BJ (cell line): ENCODE measurements around the gene CLDN7. TPM values are rescaled to one million over a fixed set of nuclear protein-coding genes. Genes with fewer than 3 reads are reported as not detected.
A peak's percentile ranks its signal among the peaks of the same experiment; 100 is the strongest.

Experiments used
- CTCF ChIA-PET: fragments of 350-600 bp; formaldehyde crosslinking; extraction: SDS; loops from one replicate; lab custom pipeline; 2021; ENCODE audit warnings: antibody characterized with exemption, inconsistent platforms; lab: Yijun Ruan, JAX
- POLR2A ChIA-PET: fragments of 300-600 bp; sonication (Branson Sonifier 250); formaldehyde crosslinking; extraction: SDS; loops from one replicate; lab custom pipeline; 2021; ENCODE audit warnings: antibody characterized with exemption; lab: Charles Lee
- DNase-seq: peaks from one replicate; pipeline ENCODE4 v3.0.0-alpha.2; 2011; ENCODE audit warnings: low read depth
- H3K27me3 ChIP-seq: 2 replicates; pipeline ENCODE4 v1.6.0; 2011; ENCODE audit warnings: low read length; ENCODE audit not compliant: control insufficient read depth, insufficient read depth
- H3K36me3 ChIP-seq: 2 replicates; pipeline ENCODE4 v1.5.1; 2011; ENCODE audit warnings: low read length; ENCODE audit not compliant: control insufficient read depth, insufficient read depth
- H3K4me3 ChIP-seq: 2 replicates; pipeline ENCODE4 v1.5.1; 2011; ENCODE audit warnings: low read depth, mild to moderate bottlenecking, control low read depth, low read length
- polyA plus RNA-seq: library from polyadenylated mRNA; depleted of rRNA; stranded (reverse); fragments of >200 nt; gene quantifications from 2 replicates; pipeline ENCODE4 v1.2.3, GENCODE V29; 2011
- TF ChIP-seq, protein P1 (sequence below): IDR thresholded peaks from 2 replicates; pipeline ENCODE4 v1.5.1; 2011; ENCODE audit warnings: low read depth, mild to moderate bottlenecking, control low read depth, inconsistent platforms, low read length, moderate library complexity; ENCODE audit not compliant: insufficient read depth

CLDN7 gene
- polyA plus RNA-seq, 1 experiment: 2.1 TPM

DNA sequence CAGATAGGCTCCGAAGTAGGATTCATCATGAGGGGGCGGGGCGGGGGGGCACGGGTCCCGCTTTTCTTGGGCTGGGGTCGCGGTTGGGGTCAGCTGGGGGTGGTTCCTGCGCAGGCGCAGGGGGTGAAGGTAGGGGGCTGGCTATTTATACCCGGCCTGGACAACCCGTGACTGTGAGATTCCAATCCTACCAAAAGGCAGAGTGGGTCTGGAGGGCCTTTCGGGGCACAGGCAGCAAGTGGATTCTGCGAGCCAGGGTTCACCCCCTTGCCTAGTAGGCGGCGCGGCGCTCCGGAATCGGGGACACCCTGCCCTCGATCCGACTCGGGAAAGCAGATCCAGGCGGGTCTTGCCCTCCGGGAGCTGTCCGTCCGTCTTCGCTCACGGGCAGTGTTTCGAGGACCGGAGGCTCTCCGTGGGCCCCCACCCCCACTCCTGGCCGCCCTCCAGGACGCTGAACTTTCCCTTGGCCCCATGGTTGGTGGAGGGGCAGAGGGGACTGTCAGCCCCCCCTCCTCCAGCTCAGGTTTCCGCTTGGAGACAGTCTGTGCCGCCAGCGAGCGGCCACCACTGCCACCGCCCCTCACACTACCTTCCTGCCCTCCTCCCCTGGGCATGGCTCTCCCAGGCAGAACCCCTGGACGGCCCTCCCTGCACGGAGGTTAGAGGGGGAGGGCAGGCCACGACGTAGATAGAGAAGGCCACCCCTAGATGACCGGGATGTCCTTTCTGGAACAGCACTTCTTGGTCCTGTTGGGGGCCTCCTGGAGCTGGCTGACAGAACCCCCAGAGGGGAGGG, 19.9 kb upstream of the CLDN7 start:
- TF ChIP-seq, protein P1, sequence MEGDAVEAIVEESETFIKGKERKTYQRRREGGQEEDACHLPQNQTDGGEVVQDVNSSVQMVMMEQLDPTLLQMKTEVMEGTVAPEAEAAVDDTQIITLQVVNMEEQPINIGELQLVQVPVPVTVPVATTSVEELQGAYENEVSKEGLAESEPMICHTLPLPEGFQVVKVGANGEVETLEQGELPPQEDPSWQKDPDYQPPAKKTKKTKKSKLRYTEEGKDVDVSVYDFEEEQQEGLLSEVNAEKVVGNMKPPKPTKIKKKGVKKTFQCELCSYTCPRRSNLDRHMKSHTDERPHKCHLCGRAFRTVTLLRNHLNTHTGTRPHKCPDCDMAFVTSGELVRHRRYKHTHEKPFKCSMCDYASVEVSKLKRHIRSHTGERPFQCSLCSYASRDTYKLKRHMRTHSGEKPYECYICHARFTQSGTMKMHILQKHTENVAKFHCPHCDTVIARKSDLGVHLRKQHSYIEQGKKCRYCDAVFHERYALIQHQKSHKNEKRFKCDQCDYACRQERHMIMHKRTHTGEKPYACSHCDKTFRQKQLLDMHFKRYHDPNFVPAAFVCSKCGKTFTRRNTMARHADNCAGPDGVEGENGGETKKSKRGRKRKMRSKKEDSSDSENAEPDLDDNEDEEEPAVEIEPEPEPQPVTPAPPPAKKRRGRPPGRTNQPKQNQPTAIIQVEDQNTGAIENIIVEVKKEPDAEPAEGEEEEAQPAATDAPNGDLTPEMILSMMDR: no peak
- Histone ChIP-seq H3K27me3 (peaks cover 11% of the 10 kb centered on the region), H3K4me3 (peak overlapping the region; percentile 48), H3K36me3 (no peaks in the 10 kb centered on the region)
- no peak for DNase-seq
- CTCF ChIA-PET: interaction anchor here (0.6 to 6.9 kb wide), 5 partner anchors 10 to 236 kb away, joined by 3 to 51 read pairs (median 6); no protein-coding TSS in a partner anchor
- POLR2A ChIA-PET: no interaction called here

DNA sequence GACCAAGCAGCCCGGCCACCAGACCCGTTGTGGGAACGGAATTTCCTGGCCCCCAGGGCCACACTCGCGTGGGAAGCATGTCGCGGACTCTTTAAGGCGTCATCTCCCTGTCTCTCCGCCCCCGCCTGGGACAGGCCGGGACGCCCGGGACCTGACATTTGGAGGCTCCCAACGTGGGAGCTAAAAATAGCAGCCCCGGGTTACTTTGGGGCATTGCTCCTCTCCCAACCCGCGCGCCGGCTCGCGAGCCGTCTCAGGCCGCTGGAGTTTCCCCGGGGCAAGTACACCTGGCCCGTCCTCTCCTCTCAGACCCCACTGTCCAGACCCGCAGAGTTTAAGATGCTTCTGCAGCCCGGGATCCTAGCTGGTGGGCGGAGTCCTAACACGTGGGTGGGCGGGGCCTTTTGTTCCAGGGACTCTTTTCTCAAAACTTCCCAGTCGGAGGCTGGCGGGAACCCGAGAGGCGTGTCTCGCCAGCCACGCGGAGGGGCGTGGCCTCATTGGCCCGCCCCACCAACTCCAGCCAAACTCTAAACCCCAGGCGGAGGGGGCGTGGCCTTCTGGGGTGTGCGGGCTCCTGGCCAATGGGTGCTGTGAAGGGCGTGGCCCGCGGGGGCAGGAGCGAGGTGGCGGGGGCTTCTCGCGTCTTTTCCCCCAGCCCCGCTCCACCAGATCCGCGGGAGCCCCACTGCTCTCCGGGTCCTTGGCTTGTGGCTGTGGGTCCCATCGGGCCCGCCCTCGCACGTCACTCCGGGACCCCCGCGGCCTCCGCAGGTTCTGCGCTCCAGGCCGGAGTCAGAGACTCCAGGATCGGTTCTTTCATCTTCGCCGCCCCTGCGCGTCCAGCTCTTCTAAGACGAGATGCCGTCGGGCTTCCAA, 19.0 kb upstream of the CLDN7 start, which contains the start of gene SLC2A4:
TSS of gene SLC2A4 (plus strand) at position 645 of the 879 bp plus-strand sequence. CDS start at position 862, 217 bp downstream.
- Histone ChIP-seq H3K27me3 (peaks cover 11% of the 10 kb centered on the region), H3K4me3 (peak within 1 kb of the TSS; percentile 48), H3K36me3 (no peaks in the 10 kb centered on the region)
- POLR2A ChIA-PET: interaction anchor here (0.6 kb wide), 1 partner anchor 264 kb away, joined by 5 read pairs; no protein-coding TSS in a partner anchor
- CTCF ChIA-PET: interaction anchor here (0.6 to 6.9 kb wide), 11 partner anchors 11 to 279 kb away, joined by 3 to 51 read pairs (median 4); no protein-coding TSS in a partner anchor
- DNase-seq: peak; percentile 63
- TF ChIP-seq, protein P1: no peak

DNA sequence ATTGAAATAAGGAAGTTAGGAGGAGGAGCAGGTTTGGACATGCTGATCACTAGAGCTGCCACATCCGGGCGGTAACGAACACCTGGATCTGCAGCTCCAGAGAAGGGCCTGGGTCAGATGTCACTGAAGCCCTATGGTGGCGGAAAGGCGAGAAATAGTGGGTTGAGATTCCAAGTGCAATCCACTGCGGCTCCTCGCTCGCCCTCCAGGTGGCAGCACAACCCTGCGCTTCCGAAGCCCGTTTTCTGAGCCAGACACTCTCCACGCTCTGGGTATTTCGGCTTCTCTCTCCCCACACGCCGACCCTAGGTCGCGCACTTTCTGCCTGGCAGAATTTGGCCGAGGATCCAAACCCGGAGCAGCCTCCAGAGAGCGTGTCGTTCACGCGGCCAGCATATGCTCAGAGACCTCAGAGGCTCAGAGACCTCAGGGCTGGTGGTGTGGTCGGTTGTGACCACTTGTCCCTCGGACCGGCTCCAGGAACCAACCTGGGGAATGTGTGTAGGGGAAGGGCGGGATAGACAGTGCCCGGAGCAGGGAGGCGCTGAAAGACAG, 18.3 kb upstream of the CLDN7 start:
- Histone ChIP-seq H3K27me3 (peaks cover 6% of the 10 kb centered on the region), H3K36me3 (no peaks in the 10 kb centered on the region), H3K4me3 (peak overlapping the region; percentile 48)
- TF ChIP-seq, protein P1: peak; percentile 82
- ChIA-PET POLR2A (interaction anchor here (0.6 kb wide), 1 partner anchor 263 kb away, joined by 5 read pairs; no protein-coding TSS in a partner anchor), CTCF (interaction anchor here (0.6 to 6.9 kb wide), 11 partner anchors 11 to 280 kb away, joined by 3 to 51 read pairs (median 4); partner anchors contain the start of genes ACADVL and DLG4)
- no peak for DNase-seq

DNA sequence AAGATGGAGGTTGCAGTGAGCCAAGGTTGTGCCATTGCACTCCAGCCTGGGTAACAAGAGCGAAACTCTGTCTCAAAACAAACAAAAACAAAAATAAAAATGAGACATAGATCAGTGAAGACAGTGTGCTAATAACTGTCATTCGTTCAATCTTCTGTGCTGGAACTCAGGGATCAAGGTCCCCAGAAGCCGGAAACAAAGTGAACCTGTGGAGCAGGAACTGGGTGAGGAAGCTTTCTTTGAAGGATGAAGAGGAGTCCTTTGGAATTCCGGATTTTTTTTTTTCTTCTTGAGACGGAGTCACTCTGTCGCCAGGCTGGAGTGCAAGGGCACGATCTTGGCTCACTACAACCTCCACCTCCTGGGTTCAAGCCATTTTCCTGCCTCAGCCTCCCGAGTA, 17.2 kb upstream of the CLDN7 start:
- POLR2A ChIA-PET: no interaction called here
- Histone ChIP-seq H3K27me3 (peaks cover 6% of the 10 kb centered on the region), H3K36me3 (no peaks in the 10 kb centered on the region), H3K4me3 (no peak overlapping the region)
- CTCF ChIA-PET: interaction anchor here (1.1 to 6.9 kb wide), 3 partner anchors 17 to 60 kb away, joined by 3 to 51 read pairs (median 3); partner anchors contain the start of genes ACADVL and DLG4
- no peak for DNase-seq
- TF ChIP-seq, protein P1: no peak
